ENCODE measurements around the gene AGO1.

Gene AGO1

GRCh38 chr1:35894183-35894582, 11.2 kb downstream of the AGO1 start:
- no peak overlapping the region for H3K4me3 ChIP-seq (ENCODE audit: low read depth, low read length)
- TF ChIP-seq MYC (IDR thresholded peaks at IDR 0.05; ENCODE audit: low read depth, low read length): 0 out of 2 replicates have a peak, but pooled peaks have one; percentile 35
- no peak for TF ChIP-seq CTCF (IDR thresholded peaks at IDR 0.05; ENCODE audit: low read depth, low read length)
- TF ChIP-seq MAX (IDR thresholded peaks at IDR 0.05; ENCODE audit: low read depth, low read length): peak; percentile 50; the same call in 1 of the 2 replicates
- DNase-seq (ENCODE audit: low read depth): peak; percentile 80

- no peak overlapping the region for H3K4me3 ChIP-seq (ENCODE audit: low read depth, low read length)
- TF ChIP-seq MYC (IDR thresholded peaks at IDR 0.05; ENCODE audit: low read depth, low read length): no peak
- no peak for TF ChIP-seq POLR2A (IDR thresholded peaks at IDR 0.05; ENCODE audit: extremely low read depth, insufficient read length)
- no peak for DNase-seq (ENCODE audit: low read depth)
Observed at GRCh38 chr1:35894656-35895055, 11.6 kb downstream of the AGO1 start.

GRCh38 chr1:35899941-35900340, 16.9 kb downstream of the AGO1 start:
- no peak for DNase-seq (ENCODE audit: low read depth)
- H3K4me3 ChIP-seq (ENCODE audit: low read depth, low read length): no peak overlapping the region
- TF ChIP-seq CTCF (IDR thresholded peaks at IDR 0.05; ENCODE audit: low read depth, low read length) (no peak), POLR2A (IDR thresholded peaks at IDR 0.05; ENCODE audit: extremely low read depth, insufficient read length) (no peak), MAX (IDR thresholded peaks at IDR 0.05; ENCODE audit: low read depth, low read length) (no peak), MYC (IDR thresholded peaks at IDR 0.05; ENCODE audit: low read depth, low read length) (no peak)

- no peak for TF ChIP-seq CTCF (IDR thresholded peaks at IDR 0.05; ENCODE audit: low read depth, low read length)
- TF ChIP-seq MAX (IDR thresholded peaks at IDR 0.05; ENCODE audit: low read depth, low read length): no peak
- no peak for TF ChIP-seq POLR2A (IDR thresholded peaks at IDR 0.05; ENCODE audit: extremely low read depth, insufficient read length)
- no peak for TF ChIP-seq MYC (IDR thresholded peaks at IDR 0.05; ENCODE audit: low read depth, low read length)
- no peak overlapping the region for H3K4me3 ChIP-seq (ENCODE audit: low read depth, low read length)
- DNase-seq (ENCODE audit: low read depth): no peak
Observed at GRCh38 chr1:35901235-35901634, 18.2 kb downstream of the AGO1 start.

GRCh38 chr1:35902671-35903070, 19.7 kb downstream of the AGO1 start:
- TF ChIP-seq MYC (IDR thresholded peaks at IDR 0.05; ENCODE audit: low read depth, low read length) (no peak), MAX (IDR thresholded peaks at IDR 0.05; ENCODE audit: low read depth, low read length) (no peak), CTCF (IDR thresholded peaks at IDR 0.05; ENCODE audit: low read depth, low read length) (no peak), POLR2A (IDR thresholded peaks at IDR 0.05; ENCODE audit: extremely low read depth, insufficient read length) (no peak)
- DNase-seq (ENCODE audit: low read depth): no peak

GRCh38 chr1:35914717-35915116, 31.7 kb downstream of the AGO1 start:
- H3K4me3 ChIP-seq (ENCODE audit: low read depth, low read length): no peak overlapping the region
- TF ChIP-seq CTCF (IDR thresholded peaks at IDR 0.05; ENCODE audit: low read depth, low read length) (no peak), MYC (IDR thresholded peaks at IDR 0.05; ENCODE audit: low read depth, low read length) (no peak), POLR2A (IDR thresholded peaks at IDR 0.05; ENCODE audit: extremely low read depth, insufficient read length) (no peak), MAX (IDR thresholded peaks at IDR 0.05; ENCODE audit: low read depth, low read length) (no peak)
- no peak for DNase-seq (ENCODE audit: low read depth)

More at GRCh38 chr1:35902671-35903070, 19.7 kb downstream of the AGO1 start:
- no peak overlapping the region for H3K4me3 ChIP-seq (ENCODE audit: low read depth, low read length)

All from NB4 (cell line).